NB4 (cell line): ENCODE results near the gene ARHGAP4.
A peak's percentile ranks its signal among the peaks of the same experiment; 100 is the strongest.

ENCODE experiments used
- DNase-seq: peaks from one replicate; pipeline ENCODE4 v3.0.0; 2010; ENCODE audit warnings: low read depth
- H3K4me3 ChIP-seq: one replicate; pipeline ENCODE4 v1.5.1; 2011; ENCODE audit warnings: mild to moderate bottlenecking, low read depth, low read length, moderate library complexity
- CTCF ChIP-seq: IDR thresholded peaks from one replicate; pipeline ENCODE4 v1.5.1; 2012; ENCODE audit warnings: low read depth, low read length
- MAX ChIP-seq: IDR thresholded peaks from 2 replicates; pipeline ENCODE4 v1.6.1; 2011; ENCODE audit warnings: low read depth, low read length
- MYC ChIP-seq: IDR thresholded peaks from 2 replicates; pipeline ENCODE4 v1.6.1; 2011; ENCODE audit warnings: low read depth, low read length
- POLR2A ChIP-seq: IDR thresholded peaks from 2 replicates; pipeline ENCODE4 v1.6.1; 2011; ENCODE audit warnings: mild to moderate bottlenecking; ENCODE audit not compliant: insufficient read length; ENCODE audit errors: extremely low read depth

ARHGAP4 gene

GRCh38 chrX:153971450-153972367, 45.6 kb upstream of the ARHGAP4 start, which contains the start of gene HCFC1:
HCFC1 (minus strand) TSS chrX:153971818; CDS start chrX:153970840, 978 bp downstream.
- TF ChIP-seq MYC (peak; percentile 80), CTCF (no peak), POLR2A (peak; percentile 56), MAX (peak; percentile 46; the same call in 1 of the 2 replicates)
- H3K4me3 ChIP-seq = peak within 1 kb of the TSS; percentile 90
- DNase-seq = peak; percentile 92

GRCh38 chrX:153971124-153971449, 45.0 kb upstream of the ARHGAP4 start:
- peak overlapping the region; percentile 90 for H3K4me3 ChIP-seq
- peak; percentile 93 for DNase-seq
- 0 out of 2 replicates have a peak, but pooled peaks have one; percentile 11 for TF ChIP-seq MAX
- TF ChIP-seq MYC = peak; percentile 50; the same call in 1 of the 2 replicates
- peak; percentile 17 for TF ChIP-seq POLR2A
- no peak for TF ChIP-seq CTCF

DNA sequence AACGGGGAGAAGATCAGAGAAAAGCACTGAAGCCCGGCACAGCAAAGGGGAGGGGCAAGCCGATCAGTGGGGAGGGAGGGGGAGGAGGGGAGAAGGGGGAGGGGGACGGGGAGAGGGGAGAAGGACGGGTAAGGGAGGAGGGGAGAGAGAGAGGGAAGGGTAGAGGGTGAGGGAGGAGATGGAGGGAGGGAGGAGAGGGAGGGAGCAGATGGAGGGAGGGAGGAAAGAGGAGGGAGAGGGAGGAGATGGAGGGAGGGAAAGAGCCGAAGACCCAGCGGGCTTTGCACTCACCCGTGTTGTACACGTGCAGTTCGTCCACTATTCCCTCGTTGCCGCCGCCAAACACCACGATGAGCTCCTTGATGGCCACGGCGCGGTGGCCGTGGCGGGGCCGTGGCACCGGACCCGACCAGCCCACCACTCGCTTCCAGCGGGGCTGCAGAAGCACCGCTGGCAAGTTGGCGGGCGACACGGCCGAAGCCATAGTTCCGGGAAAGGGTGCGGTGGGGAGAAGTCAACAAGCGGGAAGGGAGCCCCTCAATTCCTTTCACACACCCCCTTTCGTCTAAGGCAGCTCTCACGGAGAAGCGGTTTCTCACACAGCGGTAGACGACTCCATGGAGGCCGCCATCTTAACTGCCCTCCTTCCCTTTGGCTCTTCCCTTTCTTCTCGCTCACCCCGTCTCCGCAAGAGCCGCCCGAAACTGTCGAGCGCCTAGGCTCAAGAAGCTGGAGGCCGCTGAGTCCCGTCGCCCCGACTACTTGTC, 44.5 kb upstream of the ARHGAP4 start:
- peak; percentile 85 for DNase-seq
- TF ChIP-seq CTCF (no peak), MYC (peak; percentile 59), MAX (peak; percentile 69)
- peak overlapping the region; percentile 90 for H3K4me3 ChIP-seq

DNA sequence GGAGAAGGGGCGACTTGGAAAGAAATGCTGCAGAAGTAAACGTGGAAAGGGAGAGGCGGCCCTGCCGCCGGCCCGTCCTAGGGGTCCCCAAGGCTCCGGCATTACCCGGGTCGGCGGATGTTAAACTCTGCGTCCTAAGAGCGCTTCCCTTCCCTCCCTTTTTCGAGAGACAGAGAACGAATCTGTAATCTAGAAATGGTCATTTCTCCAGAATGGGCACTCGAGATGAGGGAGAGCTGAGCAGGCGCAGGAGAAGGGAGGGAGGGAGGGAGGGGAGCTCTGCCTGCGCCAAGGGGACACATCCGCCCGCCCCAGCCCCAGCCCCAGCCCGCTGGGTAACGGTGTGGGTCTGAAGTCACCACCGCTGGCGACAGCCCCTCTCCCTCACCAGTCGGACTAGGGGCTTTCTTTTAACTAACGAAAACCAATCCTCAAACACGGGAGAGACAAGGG, 43.9 kb upstream of the ARHGAP4 start:
- H3K4me3 ChIP-seq = peak overlapping the region; percentile 90
- TF ChIP-seq MYC (no peak), POLR2A (peak; percentile 15)
- DNase-seq = no peak

- peak; percentile 57 for DNase-seq
- TF ChIP-seq MYC (no peak), POLR2A (no peak), MAX (no peak), CTCF (no peak)
- peak overlapping the region; percentile 90 for H3K4me3 ChIP-seq
Observed at GRCh38 chrX:153969125-153969903, 43.2 kb upstream of the ARHGAP4 start.
